ENCODE measurements around the gene LRRC46. TPM values are rescaled to one million over a fixed set of nuclear protein-coding genes. Genes with fewer than 3 reads are reported as not detected.

The LRRC46 gene
- total RNA-seq, 1 donor, result 0.27 TPM

- no peak for DNase-seq (ENCODE audit: low read depth in 2 of 3, low spot score in 2 of 3)
These were observed 1.6 kb upstream of the LRRC46 start for GRCh38 chr17:47829870-47830269.

DNA sequence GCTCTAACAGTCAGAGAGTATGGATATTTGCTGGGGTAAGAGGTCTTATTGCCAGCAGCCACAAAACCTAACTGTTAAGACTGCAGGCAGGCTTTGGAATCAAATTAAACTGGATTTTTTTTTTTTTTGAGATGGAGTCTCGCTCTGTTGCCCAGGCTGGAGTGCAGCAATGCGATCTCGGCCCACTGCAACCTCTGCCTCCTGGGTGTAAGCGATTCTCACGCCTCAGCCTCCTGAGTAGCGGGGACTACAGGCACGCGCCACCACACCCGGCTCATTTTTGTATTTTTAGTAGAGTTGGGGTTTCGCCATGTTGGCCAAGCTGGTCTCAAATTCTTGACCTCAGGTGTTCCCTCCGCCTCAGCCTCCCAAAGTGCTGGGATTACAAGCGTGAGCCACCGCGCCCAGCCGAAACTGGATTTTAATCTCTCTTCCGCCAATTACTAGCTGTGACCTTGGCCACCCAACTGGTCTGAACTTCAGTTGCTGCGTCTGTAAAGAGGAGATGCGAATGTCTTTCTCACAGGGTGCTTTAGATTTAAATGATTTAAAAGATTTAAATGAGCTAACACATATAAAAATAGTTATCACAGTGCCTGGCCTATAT, 971 bp upstream of the LRRC46 start:
- no peak for DNase-seq (ENCODE audit: low read depth in 2 of 3, low spot score in 2 of 3)

- peak in 2 of 3 donors; percentile 35 to 47 for DNase-seq (ENCODE audit: low read depth in 2 of 3, low spot score in 2 of 3)
These were observed 461 bp downstream of the LRRC46 start for GRCh38 chr17:47831934-47832327.

GRCh38 chr17:47834756-47835155, 3.3 kb downstream of the LRRC46 start:
- DNase-seq (ENCODE audit: low read depth in 2 of 3, low spot score in 2 of 3), result no peak

GRCh38 chr17:47836601-47837000, 5.1 kb downstream of the LRRC46 start:
- no peak for DNase-seq (ENCODE audit: low read depth in 2 of 3, low spot score in 2 of 3)

DNA sequence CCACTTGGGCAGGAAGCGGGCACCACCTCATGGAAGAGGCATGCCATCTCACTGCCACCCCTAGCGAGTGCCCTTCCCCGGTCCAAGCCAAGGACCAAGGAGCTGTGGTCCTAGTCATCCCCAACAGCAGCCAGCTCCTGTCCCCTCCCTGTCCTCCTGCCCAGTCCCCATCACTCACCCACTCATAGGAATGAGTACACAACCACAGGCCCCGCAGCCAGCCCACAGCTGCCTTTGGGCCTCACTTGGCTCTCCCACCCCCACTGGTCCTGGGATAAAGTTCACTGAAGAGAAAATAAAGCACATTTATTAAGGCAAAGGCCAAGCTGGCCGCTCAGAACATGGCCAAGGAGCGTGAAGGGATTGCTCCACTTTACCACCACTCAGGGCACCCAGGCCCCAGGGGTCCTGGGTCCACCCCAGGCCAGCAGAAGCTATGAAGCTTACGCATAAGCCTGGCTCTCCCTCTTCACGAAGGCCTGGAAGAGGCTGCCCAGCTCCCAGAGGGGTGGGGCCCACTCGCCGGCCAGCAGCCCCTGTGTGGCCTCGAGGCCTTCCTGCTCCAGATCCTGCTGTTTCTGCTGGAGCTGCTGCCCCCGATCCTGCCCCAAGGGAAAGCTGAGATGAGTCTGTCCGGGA, 6.0 kb downstream of the LRRC46 start:
- DNase-seq (ENCODE audit: low read depth in 2 of 3, low spot score in 2 of 3), result no peak

- no peak for DNase-seq (ENCODE audit: low read depth in 2 of 3, low spot score in 2 of 3)
These were observed 7.2 kb downstream of the LRRC46 start for GRCh38 chr17:47838636-47839035.

- DNase-seq (ENCODE audit: low read depth in 2 of 3, low spot score in 2 of 3), result no peak
These were observed 7.6 kb downstream of the LRRC46 start for GRCh38 chr17:47839071-47839470.

DNA sequence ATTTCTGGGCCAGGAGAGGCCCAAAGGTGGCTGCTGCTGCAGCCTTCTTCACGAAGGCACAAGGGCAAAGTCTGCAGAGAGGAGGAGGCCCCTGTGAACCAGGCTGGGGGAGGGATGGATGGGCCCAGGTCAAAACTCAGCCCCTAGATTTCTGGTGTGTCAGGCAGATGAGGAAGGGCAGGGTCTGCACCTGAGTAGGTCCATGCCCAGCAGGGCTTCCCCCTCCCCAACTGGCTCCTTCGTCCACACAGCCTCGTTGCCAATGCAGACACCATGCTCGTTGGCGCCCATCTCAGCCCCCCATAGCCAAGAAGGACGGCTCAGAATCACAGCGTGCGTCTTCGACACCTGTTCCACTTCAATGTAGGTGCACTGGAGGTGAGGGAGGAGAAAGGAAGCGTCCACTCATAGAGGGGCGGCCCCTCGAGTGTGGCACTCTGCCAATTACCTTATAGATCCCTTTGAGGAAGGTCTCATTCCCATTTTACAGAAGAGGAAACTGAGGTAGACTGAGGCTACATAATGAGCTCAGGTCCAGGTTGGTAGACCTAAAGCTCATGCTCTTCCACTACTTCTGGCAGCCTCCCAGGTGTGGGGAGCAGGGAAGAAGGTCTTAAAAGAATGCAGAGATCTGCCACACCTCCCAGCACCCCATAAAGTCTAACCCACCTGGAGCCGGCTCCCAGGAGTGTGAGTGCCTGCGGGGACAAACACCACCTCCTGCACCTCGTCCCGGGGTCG, 8.7 kb downstream of the LRRC46 start:
- DNase-seq (ENCODE audit: low read depth in 2 of 3, low spot score in 2 of 3), result no peak

DNA sequence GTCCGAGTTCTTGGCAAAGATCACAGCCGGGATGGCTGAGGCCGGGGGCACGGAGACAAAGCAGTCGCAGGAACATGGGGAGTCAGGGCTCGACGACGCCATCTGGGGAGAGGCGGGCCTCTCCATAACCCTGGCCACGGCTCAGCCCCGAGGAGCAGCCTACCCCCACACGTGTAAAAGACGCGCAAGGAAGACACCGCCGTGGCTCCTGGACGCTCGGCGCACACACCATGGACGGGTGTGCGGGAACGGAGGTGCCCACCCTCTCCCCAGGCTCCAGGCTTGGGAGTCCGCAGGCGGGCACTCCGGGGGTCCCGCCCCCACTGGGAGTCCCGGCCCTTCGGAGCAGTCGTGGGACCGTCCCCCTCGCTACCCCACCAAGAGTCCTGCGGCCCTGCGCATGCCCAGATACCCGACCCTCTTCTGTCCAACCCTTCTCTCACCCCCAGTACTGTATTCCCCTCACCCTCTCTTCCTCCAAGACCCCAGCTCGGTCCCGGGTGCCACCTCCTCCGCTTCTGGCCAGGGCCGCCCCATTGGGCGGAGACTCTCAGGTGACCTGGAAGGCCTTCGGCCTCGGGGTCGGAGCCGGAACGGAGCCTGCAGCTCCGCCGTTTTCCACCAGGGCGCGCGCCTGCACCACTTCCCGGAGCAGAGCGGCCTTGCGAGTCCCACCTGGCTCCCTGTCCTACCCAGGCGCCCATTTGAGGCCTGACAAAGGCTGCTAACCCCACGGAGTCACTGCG, 9.4 kb downstream of the LRRC46 start, which contains the start of gene SCRN2:
Gene SCRN2 (minus strand): TSS at position 532 of the 746 bp plus-strand sequence. CDS start 430 bp downstream, at position 102.
- peak; percentile 74 to 86 (median 85) for DNase-seq (ENCODE audit: low read depth in 2 of 3, low spot score in 2 of 3)

DNA sequence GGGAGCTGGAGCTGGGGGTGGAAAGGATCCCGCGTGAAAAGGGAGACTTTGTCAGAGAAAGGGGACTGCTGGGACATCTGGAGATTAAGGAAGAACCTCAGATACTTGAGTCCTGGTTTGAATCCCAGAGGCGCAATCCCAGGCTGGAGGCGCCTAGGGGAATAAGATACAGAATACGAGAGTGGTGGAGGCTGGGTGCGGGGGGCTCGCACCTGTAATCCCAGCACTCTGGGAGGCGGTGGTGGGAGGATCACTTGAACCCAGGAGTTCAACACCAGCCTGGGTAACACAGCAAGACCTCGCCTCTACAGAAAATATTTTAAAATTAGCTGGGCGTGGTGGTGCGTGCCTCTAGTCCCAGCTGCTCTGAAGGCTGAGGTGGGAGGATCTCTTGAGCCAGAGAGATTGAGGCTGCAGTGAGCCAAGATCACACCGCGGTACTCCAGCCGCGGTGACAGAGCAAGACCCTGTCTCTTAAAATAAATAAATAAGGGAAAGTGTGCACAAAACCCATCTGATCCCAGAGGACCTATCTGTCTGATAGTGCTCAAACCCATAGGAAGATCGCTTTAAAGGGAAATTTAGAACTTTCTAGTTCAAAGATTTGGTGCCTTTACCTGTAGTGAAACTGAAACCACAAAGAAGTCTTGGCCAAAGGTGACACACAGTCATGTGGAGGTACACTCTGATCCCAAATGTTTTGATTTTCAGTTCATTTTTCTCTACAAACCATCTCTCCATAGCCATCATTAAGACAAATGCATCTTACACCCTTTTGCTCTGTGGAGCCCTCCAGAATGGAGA, 10.2 kb downstream of the LRRC46 start:
- DNase-seq (ENCODE audit: low read depth in 2 of 3, low spot score in 2 of 3), result no peak

DNA sequence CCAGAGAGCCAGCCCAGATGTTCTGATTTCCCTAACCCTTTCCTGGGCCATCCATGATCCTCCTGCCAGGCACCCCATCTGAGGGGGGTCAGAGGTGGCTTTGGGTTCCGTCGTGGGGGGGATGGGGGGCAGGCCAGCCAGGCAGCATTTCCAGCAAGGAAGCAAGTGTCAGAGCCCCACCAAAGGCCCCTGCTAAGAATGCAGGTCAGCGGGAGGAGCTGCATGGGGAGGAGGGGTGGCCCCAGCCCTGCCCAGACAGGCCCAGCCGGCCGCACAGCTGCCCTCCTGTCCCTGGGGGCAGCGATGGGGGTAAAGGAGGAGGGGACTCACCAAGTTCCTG, 11.9 kb downstream of the LRRC46 start:
- no peak for DNase-seq (ENCODE audit: low read depth in 2 of 3, low spot score in 2 of 3)

DNA sequence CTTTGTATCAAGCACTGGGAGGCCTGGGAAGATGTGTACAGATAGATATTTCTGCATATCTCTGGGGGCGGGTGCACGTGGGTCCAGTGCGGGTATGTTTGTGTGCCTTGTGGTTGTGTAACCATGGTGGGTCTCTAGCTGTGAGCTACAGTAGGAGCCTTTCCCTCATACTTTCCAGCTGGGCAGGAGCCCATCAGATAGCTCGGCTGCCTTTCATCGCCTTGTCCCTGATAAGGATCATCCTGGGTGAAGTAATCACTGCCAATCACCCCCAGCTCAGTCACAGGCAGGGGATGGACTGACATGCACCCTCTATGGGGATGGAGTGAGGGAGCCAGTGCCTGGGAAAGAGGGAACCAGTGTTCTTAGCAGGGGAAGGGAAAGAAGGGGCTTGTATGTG, 12.8 kb downstream of the LRRC46 start:
- DNase-seq (ENCODE audit: low read depth in 2 of 3, low spot score in 2 of 3), result no peak

- peak in 1 of 3 donors; percentile 58 for DNase-seq (ENCODE audit: low read depth in 2 of 3, low spot score in 2 of 3)
These were observed 13.6 kb downstream of the LRRC46 start for GRCh38 chr17:47844814-47845715.

- no peak for DNase-seq (ENCODE audit: low read depth in 2 of 3, low spot score in 2 of 3)
These were observed 14.2 kb downstream of the LRRC46 start for GRCh38 chr17:47845716-47846075.

GRCh38 chr17:47846716-47847340, 15.4 kb downstream of the LRRC46 start:
- DNase-seq (ENCODE audit: low read depth in 2 of 3, low spot score in 2 of 3), result no peak

GRCh38 chr17:47847341-47848197, 16.1 kb downstream of the LRRC46 start:
- DNase-seq (ENCODE audit: low read depth in 2 of 3, low spot score in 2 of 3), result peak in 2 of 3 donors; percentile 51 to 52

DNA sequence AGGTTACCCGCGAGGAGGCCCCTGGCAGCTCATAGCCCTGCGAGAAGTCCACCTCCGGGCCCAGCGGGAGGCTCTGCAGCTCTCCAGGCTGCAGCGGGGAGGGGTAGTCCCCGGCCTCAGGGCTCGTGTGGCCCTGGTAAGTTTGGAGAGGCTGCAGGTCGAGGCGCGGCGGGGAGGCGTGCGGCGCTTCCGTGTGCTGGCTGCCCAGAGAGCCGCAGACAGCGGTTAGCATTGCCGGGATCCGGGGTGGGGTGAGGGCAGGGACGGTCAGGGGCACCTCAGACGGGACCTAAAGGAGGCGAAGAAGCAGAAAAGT, 16.7 kb downstream of the LRRC46 start:
- no peak for DNase-seq (ENCODE audit: low read depth in 2 of 3, low spot score in 2 of 3)

All from hematopoietic multipotent progenitor cell (in vitro differentiated cells).